Hepatocyte (in vitro differentiated cells): ENCODE results near the gene HCLS1.

Experiments used
- CTCF ChIP-seq: fragments of 200-600 bp; sonication (generic); IDR thresholded peaks from 2 replicates; pipeline ENCODE4 v1.5.1; 2016; ENCODE audit warnings: antibody characterized with exemption, mild to moderate bottlenecking; ENCODE audit not compliant: poor library complexity
- EZH2 ChIP-seq: fragments of 200-600 bp; sonication (generic); IDR thresholded peaks from 2 replicates; pipeline ENCODE4 v1.6.1; 2016; ENCODE audit warnings: antibody characterized with exemption, mild to moderate bottlenecking, borderline replicate concordance
- EZH2phosphoT487 ChIP-seq: fragments of 200-600 bp; sonication (generic); IDR thresholded peaks from one replicate; pipeline ENCODE4 v1.6.1; 2018; ENCODE audit warnings: antibody characterized with exemption, mild to moderate bottlenecking, low read depth, moderate library complexity; ENCODE audit not compliant: unreplicated experiment, severe bottlenecking

- TF ChIP-seq EZH2 (no peak), CTCF (no peak), EZH2phosphoT487 (no peak)
Measured at GRCh38 chr3:121663171-121663847, 2.6 kb upstream of the HCLS1 start.
